Kidney glomerular epithelial cell (primary cell): ENCODE results near the gene HDLBP.
"Not testable (repeated sequence)": the region's sequence is repeated elsewhere in the genome, so short reads cannot be mapped to it uniquely, and the experiment has no call there.

Experiments
- DNase-seq: peaks from one replicate; lab custom pipeline; 2025; lab: John Stamatoyannopoulos, UW

The HDLBP gene

DNA sequence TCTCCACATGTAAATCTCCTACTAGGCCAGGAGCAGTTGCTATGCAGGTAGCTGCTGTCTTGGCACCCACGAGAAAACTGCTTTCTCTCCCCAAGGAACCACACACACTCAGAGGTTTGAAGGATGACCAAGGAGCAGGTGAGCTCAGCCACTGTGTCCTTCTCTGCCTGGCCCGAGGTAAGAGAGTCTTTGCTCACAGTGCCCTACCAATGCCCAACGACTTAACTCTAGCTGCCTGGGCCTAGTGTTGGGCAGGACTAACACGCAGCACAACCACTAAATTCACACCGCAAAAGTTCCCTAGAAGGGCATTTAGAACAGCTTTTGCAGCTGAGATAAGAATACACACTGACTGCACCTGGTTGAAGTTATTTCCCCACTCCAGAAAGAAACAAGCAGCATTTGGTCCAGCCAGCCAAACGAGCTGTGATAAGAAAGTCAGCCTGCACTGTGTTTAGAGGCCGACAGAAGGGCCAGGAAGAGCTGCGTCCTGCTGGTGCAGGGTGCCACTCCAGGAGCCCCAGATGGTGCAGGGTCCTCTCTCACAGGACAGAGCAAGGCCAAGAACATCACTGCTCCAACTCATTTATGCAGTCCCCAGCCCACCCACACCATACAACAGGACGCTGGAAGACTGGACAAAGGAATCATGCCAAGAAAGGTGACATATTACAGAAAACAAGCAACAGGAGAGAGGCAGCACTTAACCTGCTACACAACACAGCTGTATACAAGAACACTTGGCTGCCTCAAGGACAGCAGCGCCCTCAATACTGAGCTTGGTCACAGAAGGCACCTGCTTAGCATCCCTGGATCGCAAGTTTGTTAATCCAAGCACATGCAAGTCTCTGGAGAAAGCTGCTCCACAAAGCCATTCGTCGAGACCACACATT lies 12.5 kb downstream of the HDLBP start:
- no peak for DNase-seq

DNA sequence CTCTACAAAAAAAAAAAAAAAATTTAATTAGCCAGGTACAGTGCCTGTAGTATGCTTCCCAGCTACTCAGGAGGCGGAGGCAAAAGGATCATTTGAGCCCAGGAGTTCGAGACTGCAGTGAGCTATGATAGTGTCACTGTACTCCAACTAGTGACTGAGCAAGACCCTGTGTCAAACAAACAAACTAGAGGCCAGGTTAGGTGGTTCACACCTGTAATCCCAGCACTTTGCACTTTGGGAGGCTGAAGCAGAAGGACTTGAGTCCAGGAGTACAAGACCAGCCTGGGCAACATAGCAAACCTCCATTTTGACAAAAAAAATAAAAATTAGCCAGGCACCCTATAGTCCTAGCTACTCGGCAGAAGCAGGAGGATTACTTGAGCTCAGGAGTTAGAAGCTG lies 13.4 kb downstream of the HDLBP start:
- no peak for DNase-seq

DNA sequence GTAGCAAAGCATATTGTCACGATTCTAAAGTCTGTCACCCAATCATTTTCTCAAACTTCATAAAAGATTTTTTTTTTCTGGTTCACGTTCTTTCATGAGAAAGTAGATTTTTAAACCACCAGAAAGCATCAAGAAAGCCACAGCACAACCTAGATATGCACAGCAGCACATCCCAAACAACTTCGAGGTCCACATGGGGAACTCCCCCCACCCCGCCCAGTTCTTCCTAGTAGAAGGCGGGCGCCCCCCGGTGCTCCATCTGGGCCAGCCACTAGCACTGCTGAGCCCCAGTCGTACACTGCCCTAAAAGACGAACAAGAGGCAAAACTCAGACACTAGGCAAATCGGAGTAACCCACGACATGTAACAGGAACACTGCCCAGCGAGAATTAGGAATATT lies 15.5 kb downstream of the HDLBP start:
- DNase-seq = no peak

GRCh38 chr2:241298673-241299072 lies 16.8 kb downstream of the HDLBP start:
- no peak for DNase-seq

DNA sequence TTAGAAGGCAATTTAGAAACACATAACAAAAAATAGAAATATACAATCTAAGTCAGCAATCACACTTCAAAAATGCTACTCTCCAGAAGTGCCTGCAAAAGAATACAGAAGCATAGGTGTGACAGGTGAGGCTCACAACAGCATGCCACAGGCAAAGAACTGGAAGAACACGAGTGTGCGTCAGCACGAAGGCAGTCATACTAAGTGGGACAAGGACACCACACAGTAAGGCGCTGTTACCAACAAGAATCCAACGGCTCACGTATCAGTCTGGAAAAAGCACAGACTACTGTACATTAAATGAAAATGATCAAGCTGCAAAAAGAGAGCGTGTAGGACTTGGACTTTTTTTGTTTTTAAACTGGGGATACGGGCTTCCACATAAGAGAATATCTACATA lies 18.7 kb downstream of the HDLBP start:
- DNase-seq = no peak

DNA sequence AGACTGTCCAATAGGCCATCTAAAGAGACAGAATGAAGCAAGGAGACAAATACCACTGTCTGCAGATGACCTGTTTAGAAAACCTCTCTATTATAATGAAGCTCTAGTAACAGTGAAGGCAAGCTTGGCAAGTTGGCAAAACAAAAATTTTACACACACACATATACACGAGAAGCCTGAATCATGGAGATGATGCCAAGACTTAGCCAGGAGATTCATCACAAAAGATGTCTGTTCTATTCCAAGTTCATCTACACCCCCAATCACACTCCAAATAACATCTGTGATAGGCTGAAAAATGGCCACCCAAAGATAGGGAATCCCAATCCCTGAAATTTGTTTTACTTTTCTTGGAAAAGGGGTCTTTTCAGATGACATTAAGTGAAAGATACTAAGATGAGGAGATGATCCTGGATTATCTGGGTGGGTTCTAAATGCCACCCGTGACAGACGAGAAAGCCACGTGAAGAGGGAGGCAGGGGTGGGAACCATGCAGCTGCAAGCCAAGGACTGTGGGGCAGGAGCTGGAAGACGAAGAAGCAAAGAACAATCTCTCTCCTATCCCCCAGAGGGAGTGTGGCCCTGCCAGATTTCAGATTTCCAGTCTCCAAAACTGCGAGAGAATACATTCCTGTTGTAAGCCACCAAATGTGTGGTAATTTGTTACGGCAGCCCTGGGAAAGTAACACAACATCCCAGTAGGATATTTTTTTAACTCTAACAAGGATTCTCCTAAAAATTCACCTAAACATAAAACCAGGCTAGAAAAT lies 20.0 kb downstream of the HDLBP start:
- no peak for DNase-seq

DNA sequence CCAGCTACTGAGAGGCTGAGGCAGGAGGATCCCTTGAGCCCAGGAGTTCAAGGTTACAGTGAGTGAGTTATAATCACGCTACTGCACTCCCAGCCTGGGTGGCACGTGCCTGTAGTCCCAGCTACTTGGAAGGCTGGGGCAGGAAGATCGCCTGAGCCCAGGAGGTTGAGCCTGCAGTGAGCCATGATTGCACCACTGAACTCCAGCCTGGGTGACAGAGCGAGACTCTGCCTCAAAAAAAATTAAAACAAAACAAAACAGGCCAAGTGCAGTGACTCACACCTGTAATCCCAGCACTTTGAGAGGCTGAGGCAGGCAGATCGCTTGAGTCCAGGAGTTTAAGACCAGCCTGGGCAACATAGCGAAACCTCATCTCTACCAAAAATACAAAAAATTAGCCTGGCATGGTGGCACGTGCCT lies 22.1 kb downstream of the HDLBP start:
- DNase-seq = not testable (repeated sequence)

DNA sequence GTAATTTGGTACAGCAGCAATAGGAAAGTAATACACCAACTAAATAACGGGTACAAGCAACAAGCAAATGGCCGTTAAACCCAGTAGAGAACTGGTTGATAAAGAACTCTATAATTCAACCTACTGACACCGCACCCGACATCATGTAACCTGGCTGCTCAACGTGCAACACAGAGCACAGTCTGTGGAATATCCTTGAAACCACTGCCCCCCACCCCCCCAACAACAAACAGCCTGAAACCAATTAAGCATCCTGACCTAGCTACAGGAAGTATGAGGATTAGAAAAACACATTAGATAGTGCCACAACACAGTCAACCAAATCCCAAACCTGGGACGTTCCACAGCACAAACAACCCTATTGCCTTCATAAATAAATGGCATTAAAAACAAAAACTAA lies 23.5 kb downstream of the HDLBP start:
- no peak for DNase-seq

GRCh38 chr2:241291153-241291552 lies 24.3 kb downstream of the HDLBP start:
- no peak for DNase-seq

DNA sequence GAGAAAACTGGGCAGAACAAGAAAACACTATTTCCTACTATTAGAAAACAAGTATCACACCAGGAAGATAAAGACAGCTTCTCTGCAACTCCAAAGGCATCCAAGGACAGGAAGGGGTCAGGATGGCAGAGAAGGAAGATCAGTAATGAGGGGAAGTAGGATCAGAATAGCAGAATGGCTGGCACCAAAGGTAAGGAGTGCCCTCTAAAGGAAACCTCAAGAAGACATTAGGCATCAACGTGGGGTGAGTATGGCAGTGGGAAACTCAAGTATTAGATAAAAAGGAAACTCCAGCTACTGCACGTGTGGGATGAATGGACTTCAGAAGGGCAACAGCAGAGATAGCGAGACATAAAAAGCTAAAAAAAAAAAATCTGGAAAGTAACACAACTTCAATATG lies 25.9 kb downstream of the HDLBP start:
- no peak for DNase-seq

DNA sequence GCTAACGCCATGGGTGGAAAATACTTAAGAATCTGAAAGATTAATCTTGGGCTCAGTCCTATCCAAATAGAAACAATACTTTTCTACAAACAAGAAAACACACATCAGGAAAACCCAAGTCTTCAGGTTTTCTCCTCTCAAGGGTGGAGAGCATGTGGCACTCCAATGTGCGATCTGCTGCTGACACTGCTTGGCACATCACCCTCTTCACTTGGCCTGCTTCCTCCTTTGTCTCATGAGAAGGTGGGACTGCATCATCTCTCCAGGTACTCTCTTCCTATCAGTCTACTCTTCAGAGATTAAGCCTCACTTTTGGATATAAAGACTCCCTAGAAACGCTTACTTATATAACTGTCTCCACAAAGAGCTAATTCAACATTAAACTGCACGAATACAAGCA lies 26.4 kb downstream of the HDLBP start:
- DNase-seq = no peak

GRCh38 chr2:241288324-241288888 lies 27.1 kb downstream of the HDLBP start:
- no peak for DNase-seq

GRCh38 chr2:241286348-241287090 lies 29.0 kb downstream of the HDLBP start:
- DNase-seq = no peak

GRCh38 chr2:241285596-241285995 lies 29.9 kb downstream of the HDLBP start:
- DNase-seq = no peak

DNA sequence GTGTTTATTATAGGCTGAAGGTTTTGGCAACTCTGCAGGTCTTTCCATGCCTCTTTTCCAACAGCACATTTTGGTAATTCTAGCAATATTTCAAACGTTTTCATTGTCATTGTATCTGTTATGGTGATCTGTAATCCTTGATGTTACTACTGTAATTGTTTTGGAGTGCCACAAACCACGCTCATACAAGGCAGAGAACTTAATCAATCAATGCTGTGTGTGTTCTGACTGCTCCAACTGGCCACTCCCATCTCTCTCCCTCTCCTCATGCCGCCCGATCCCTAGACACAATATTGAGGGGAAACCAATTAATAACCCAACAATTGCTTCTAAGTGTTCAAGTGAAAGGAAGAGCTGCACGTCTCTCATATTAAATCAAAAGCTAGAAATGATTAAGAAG lies 32.9 kb downstream of the HDLBP start:
- DNase-seq = no peak

- no peak for DNase-seq
These were observed 35.2 kb downstream of the HDLBP start for GRCh38 chr2:241280291-241280690.

GRCh38 chr2:241279828-241280227 lies 35.6 kb downstream of the HDLBP start:
- no peak for DNase-seq

- DNase-seq = no peak
These were observed 36.1 kb downstream of the HDLBP start for GRCh38 chr2:241279413-241279812.

DNA sequence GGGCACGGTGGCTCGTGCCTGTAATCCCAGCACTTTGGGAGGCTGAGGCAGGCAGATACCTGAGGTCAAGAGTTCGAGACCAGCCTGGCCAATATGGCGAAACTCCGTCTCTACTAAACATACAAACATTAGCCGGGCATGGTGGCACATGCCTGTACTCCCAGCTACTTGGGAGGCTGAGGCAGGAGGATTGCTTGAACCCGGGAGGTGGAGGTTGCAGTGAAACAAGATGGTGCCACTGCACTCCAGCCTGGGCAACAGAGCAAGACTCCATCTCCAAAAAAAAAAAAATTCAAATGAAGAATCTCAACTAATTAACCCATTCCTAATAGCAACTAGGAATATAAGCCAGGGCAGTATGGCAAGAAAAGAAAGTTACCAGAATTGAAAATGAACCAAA lies 37.2 kb downstream of the HDLBP start:
- DNase-seq = not testable (repeated sequence)

DNA sequence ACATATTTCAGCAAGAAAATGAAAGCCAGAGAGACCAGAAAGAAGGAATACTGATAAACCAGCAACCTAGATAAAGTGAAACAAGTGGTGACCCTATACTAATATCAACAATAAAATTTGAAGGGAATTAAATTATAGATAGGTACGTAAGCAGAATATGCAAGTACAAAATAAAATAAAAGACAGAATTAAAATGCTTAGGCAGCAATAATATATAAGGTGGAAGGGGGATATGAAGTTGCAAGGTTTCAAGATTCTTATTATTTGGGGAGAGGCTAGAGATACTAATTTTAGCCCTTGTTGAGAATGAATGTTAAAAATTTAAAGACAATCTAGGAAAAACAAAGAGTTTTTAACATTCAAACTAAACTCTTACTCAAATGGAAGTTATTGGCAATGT lies 39.6 kb downstream of the HDLBP start:
- no peak for DNase-seq

DNA sequence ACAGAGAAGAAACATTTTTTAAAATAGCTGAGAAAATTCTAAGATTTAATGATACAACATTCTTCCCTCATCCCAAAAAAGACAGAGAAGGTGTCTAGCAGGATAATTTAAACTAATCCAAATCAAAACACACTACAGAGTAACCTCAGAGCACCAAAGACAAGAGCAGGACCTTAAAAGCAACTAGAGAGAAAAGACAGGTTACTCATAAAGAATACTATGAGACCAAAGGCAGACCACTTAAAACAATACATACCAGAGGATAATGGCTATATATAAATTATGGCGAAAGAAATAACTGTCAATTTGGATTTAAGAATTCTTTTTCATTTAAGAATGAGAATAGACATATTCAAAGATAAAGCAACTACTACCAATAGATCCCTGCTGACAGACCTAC lies 40.0 kb downstream of the HDLBP start:
- DNase-seq = no peak

DNA sequence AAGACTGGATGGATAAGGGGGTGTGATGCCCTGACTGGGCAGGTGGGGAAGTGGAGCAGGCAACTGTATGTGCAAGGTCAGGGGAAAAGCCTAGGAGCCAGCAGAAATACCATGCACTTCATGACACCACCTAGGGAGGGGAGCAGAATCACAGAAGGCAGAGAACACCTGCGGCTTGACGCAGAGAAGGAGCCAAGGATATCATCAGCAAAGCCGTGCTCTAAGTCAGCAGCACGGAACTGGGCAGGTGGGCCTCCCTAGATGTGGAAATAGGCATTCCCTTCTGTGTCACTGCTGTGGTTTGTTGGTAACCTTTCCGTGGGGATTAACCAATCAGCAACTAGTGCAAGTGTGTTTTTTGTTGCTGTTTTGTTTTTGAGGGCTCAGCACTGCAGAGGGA lies 41.3 kb downstream of the HDLBP start:
- no peak for DNase-seq
